H9 (cell line): ENCODE data around the gene PUS10. TPM values are rescaled to one million over a fixed set of nuclear protein-coding genes. Genes with fewer than 3 reads are reported as not detected.

Experiments
- DNase-seq: peaks from one replicate; pipeline ENCODE4 v3.0.0-alpha.2; 2017
- H2AFZ ChIP-seq: one replicate; pipeline ENCODE4 v1.6.1; 2013; ENCODE audit warnings: mild to moderate bottlenecking, low read length, control low read depth, moderate library complexity
- H2AK5ac ChIP-seq: 2 replicates; pipeline ENCODE4 v1.6.1; 2013; ENCODE audit warnings: low read length, control low read depth, mixed read lengths; ENCODE audit not compliant: insufficient read length
- H2BK120ac ChIP-seq: one replicate; pipeline ENCODE4 v1.6.1; 2013; ENCODE audit warnings: low read depth, mild to moderate bottlenecking, low read length, control low read depth, inconsistent platforms; ENCODE audit not compliant: poor library complexity, severe bottlenecking
- H2BK12ac ChIP-seq: 2 replicates; pipeline ENCODE4 v1.6.1; 2013; ENCODE audit warnings: low read length, control low read depth, mixed read lengths, low read depth; ENCODE audit not compliant: insufficient read length
- H2BK15ac ChIP-seq: 2 replicates; pipeline ENCODE4 v1.6.1; 2013; ENCODE audit warnings: low read depth, low read length, control low read depth
- H2BK20ac ChIP-seq: one replicate; pipeline ENCODE4 v1.6.1; 2013; ENCODE audit warnings: low read depth, mild to moderate bottlenecking, low read length, control low read depth, inconsistent platforms; ENCODE audit not compliant: poor library complexity, severe bottlenecking
- H2BK5ac ChIP-seq: 2 replicates; pipeline ENCODE4 v1.6.1; 2013; ENCODE audit warnings: low read length, control low read depth, mixed read lengths; ENCODE audit not compliant: insufficient read length
- H3K14ac ChIP-seq: 2 replicates; pipeline ENCODE4 v1.6.1; 2013; ENCODE audit warnings: low read length, control low read depth; ENCODE audit not compliant: insufficient read depth
- H3K18ac ChIP-seq: 2 replicates; pipeline ENCODE4 v1.6.1; 2013; ENCODE audit warnings: low read depth, mild to moderate bottlenecking, mixed read lengths, low read length, control low read depth; ENCODE audit not compliant: insufficient read length
- H3K23ac ChIP-seq: 2 replicates; pipeline ENCODE4 v1.6.1; 2013; ENCODE audit warnings: low read length, control low read depth, mixed read lengths, low read depth; ENCODE audit not compliant: insufficient read length
- H3K23me2 ChIP-seq: 2 replicates; pipeline ENCODE4 v1.6.1; 2013; ENCODE audit warnings: low read depth, mild to moderate bottlenecking, mixed read lengths, low read length, control low read depth; ENCODE audit not compliant: insufficient read length, poor library complexity, severe bottlenecking
- H3K27ac ChIP-seq: 2 replicates; pipeline ENCODE4 v1.5.1; 2013; ENCODE audit warnings: low read length, control low read depth, mixed read lengths, low read depth; ENCODE audit not compliant: insufficient read length
- H3K27me3 ChIP-seq: 2 replicates; pipeline ENCODE4 v1.6.1; 2013; ENCODE audit warnings: low read length, control low read depth, inconsistent platforms; ENCODE audit not compliant: insufficient read depth
- H3K4ac ChIP-seq: 2 replicates; pipeline ENCODE4 v1.6.1; 2013; ENCODE audit warnings: low read depth, mild to moderate bottlenecking, control low read depth, inconsistent platforms, low read length, moderate library complexity
- H3K4me1 ChIP-seq: 2 replicates; pipeline ENCODE4 v1.6.1; 2013; ENCODE audit warnings: low read length, control low read depth, inconsistent platforms; ENCODE audit not compliant: insufficient read depth
- H3K4me2 ChIP-seq: 2 replicates; pipeline ENCODE4 v1.6.1; 2013; ENCODE audit warnings: low read length, control low read depth, mixed read lengths; ENCODE audit not compliant: insufficient read length, insufficient read depth
- H3K56ac ChIP-seq: 2 replicates; pipeline ENCODE4 v1.6.1; 2013; ENCODE audit warnings: low read depth, mild to moderate bottlenecking, mixed read lengths, low read length, control low read depth; ENCODE audit not compliant: insufficient read length
- H3K79me1 ChIP-seq: 2 replicates; pipeline ENCODE4 v1.6.1; 2013; ENCODE audit warnings: low read depth, mild to moderate bottlenecking, moderate library complexity, low read length, control low read depth, inconsistent platforms; ENCODE audit not compliant: insufficient read depth, poor library complexity, severe bottlenecking
- H3K79me2 ChIP-seq: 2 replicates; pipeline ENCODE4 v1.6.1; 2013; ENCODE audit warnings: low read length, control low read depth, inconsistent platforms; ENCODE audit not compliant: insufficient read depth
- H3K9ac ChIP-seq: 2 replicates; pipeline ENCODE4 v1.6.1; 2013; ENCODE audit warnings: low read length, control low read depth, mixed read lengths; ENCODE audit not compliant: insufficient read length; ENCODE audit errors: extremely low read depth
- H3K9me3 ChIP-seq: one replicate; pipeline ENCODE4 v1.6.1; 2013; ENCODE audit warnings: low read depth, low read length, inconsistent platforms; ENCODE audit not compliant: control insufficient read depth
- H3T11ph ChIP-seq: one replicate; pipeline ENCODE4 v1.6.1; 2013; ENCODE audit warnings: mild to moderate bottlenecking, low read length, control low read depth, inconsistent platforms
- H4K20me1 ChIP-seq: one replicate; pipeline ENCODE4 v1.6.1; 2013; ENCODE audit not compliant: control insufficient read depth, insufficient read length, insufficient read depth
- H4K5ac ChIP-seq: 2 replicates; pipeline ENCODE4 v1.6.1; 2013; ENCODE audit warnings: low read depth, mild to moderate bottlenecking, mixed read lengths, low read length, control low read depth; ENCODE audit not compliant: insufficient read length
- H4K8ac ChIP-seq: replicated peaks from 2 replicates; pipeline ENCODE4 v1.6.1; 2013; ENCODE audit warnings: low read length, control low read depth, mixed read lengths, low read depth; ENCODE audit not compliant: insufficient read length
- H4K91ac ChIP-seq: 2 replicates; pipeline ENCODE4 v1.6.1; 2013; ENCODE audit warnings: low read depth, mild to moderate bottlenecking, moderate library complexity, mixed read lengths, low read length, control low read depth; ENCODE audit not compliant: insufficient read length
- H3K27ac Mint-ChIP-seq, 3 experiments: 2 replicates in 2 of 3; 3 replicates in 1 of 3; pipeline ENCODE4 v1.8.0; 2020 to 2021; ENCODE audit warnings: mixed read lengths in 3 of 3, mild to moderate bottlenecking in 1 of 3, moderate library complexity in 1 of 3
- H3K27me3 Mint-ChIP-seq: 2 replicates; pipeline ENCODE4 v1.8.0; 2021; ENCODE audit warnings: low read depth, mild to moderate bottlenecking, moderate library complexity, mixed read lengths
- H3K36me3 Mint-ChIP-seq, 3 experiments: 2 replicates in 2 of 3; 3 replicates in 1 of 3; pipeline ENCODE4 v1.8.0; 2020 to 2021; ENCODE audit warnings: low read depth in 3 of 3, mixed read lengths in 3 of 3; ENCODE audit not compliant: insufficient read depth in 1 of 3
- H3K4me1 Mint-ChIP-seq, 2 experiments: 2 replicates each; pipeline ENCODE4 v1.8.0; 2020; ENCODE audit warnings: mixed read lengths in 2 of 2
- H3K4me3 Mint-ChIP-seq, 2 experiments: 2 replicates in 1 of 2; 3 replicates in 1 of 2; pipeline ENCODE4 v1.8.0; 2020 to 2021; ENCODE audit warnings: mild to moderate bottlenecking in 2 of 2, mixed read lengths in 2 of 2, moderate library complexity in 1 of 2
- H3K9me3 Mint-ChIP-seq, 2 experiments: 2 replicates in 1 of 2; 3 replicates in 1 of 2; pipeline ENCODE4 v1.8.0; 2020; ENCODE audit warnings: mild to moderate bottlenecking in 2 of 2, mixed read lengths in 2 of 2, moderate library complexity in 1 of 2
- CTCF ChIP-seq: fragments of 200-600 bp; sonication (generic); conservative IDR thresholded peaks from 3 replicates; pipeline ENCODE4 v1.8.0; 2021; ENCODE audit warnings: antibody characterized with exemption, mild to moderate bottlenecking
- WGBS: extraction: QIAGEN DNeasy Blood & Tissue Kit; methylation state at CpG from one replicate; pipeline ENCODE4 v1.1.7; 2013; ENCODE audit warnings: missing lambda C conversion rate, low lambda C conversion rate, mixed read lengths; ENCODE audit not compliant: insufficient read length; ENCODE audit errors: extremely low coverage; 5-methylcytosine and 5-hydroxymethylcytosine counted together
- total RNA-seq: library from RNA; stranded (reverse); gene quantifications from 2 replicates; pipeline ENCODE4 v1.2.1, GENCODE V29; 2021

PUS10 gene
- total RNA-seq, 1 experiment from 2014 or later, result 2.3 TPM

- Histone ChIP-seq H3K27me3 (no peaks in the 10 kb centered on the region), H3K23ac (no peak overlapping the region), H3K79me2 (no peaks in the 10 kb centered on the region), H2BK120ac (no peak overlapping the region), H3K4me2 (no peak overlapping the region), H4K8ac (no peak overlapping the region), H3K4me1 (no peaks in the 10 kb centered on the region), H2BK12ac (no peak overlapping the region), H3K9ac (no peak overlapping the region), H2BK15ac (no peak overlapping the region), H3K18ac (no peak overlapping the region), H3K27ac (no peak overlapping the region), H3K14ac (no peak overlapping the region), H2BK20ac (no peak overlapping the region), H4K20me1 (no peaks in the 10 kb centered on the region), H3K9me3 (no peaks in the 10 kb centered on the region), H3K23me2 (no peaks in the 10 kb centered on the region), H2AK5ac (no peak overlapping the region), H3K4ac (no peak overlapping the region), H2AFZ (no peak overlapping the region), H4K5ac (no peak overlapping the region), H3K56ac (no peak overlapping the region), H2BK5ac (no peak overlapping the region), H3K79me1 (no peaks in the 10 kb centered on the region), H3T11ph (no peak overlapping the region), H4K91ac (no peak overlapping the region)
- Mint-ChIP-seq H3K4me1 (no peaks in the 10 kb centered on the region), H3K9me3 (no peaks in the 10 kb centered on the region), H3K27me3 (no peaks in the 10 kb centered on the region), H3K4me3 (no peak overlapping the region), H3K27ac (no peak overlapping the region), H3K36me3 (no peaks in the 10 kb centered on the region)
- TF ChIP-seq CTCF, result no peak
- no peak for DNase-seq
- WGBS, result no CpG with 5 or more reads among the region's 1 CpG
These were observed 40.5 kb downstream of the PUS10 start for GRCh38 chr2:60977562-60977895.
